NCI-H187 treated with DMSO at 0.1 percent for 48 hours (cell line): ENCODE results near the gene COMMD4.
"Not testable (repeated sequence)": the region's sequence is repeated elsewhere in the genome, so short reads cannot be mapped to it uniquely, and the experiment has no call there.

ENCODE experiments used
- DNase-seq: peaks from one replicate; lab custom pipeline; 2025; lab: John Stamatoyannopoulos, UW

Gene COMMD4

DNA sequence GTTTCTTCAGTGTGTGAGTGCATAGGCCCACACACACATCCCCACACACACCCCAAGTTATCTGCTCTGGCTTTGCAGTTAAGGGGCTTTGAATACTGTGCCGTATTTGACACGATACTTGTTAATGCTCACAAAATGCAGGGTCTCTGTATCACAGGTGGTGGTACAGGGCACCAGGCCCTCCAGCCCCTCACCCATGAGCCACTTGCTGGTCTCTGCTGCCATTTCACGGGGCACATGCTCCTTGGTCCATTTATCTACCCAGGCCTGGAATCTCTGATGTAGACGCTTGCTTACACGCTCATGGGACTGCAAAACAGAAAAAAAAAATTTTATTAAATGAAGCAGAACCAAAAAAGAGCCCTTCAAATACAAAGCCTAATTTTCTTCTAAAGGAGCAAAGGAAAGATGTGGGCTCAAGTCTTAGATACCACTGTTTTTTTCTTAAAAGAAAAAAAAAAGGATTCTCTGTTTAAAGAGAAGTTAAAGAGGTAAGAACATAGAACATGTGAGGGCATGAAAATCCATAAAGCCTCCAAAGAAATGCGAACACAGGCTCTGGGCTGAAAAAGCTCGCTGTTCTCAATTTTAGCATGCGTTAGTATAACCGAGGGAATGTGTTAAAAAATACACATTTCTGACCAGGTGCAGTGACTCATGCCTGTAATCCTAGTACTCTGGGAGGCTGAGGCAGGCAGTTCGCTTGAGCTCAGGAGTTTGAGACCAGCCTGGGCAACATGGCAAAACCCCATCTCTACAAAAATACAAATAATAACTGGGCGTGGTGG is 36.2 kb downstream of the COMMD4 start:
- no peak for DNase-seq

DNA sequence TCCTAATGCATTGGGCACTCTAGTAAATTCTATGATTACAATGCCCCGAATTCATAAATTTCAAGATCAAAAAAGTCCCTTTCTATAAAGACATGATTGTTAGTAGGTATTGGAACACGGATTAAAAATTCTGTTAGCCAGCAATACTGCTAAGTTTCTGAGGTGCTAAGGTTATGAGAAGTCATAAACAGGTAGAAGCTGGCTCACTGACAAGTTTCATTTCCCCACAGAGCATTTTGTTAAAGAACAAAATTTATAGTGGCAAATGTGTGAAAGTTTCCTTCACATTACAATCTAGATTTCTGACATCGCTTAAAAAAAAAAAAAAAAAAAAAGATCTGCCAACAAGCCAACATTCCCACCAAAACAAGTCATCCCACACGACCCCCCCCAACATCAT is 44.9 kb downstream of the COMMD4 start:
- DNase-seq = no peak

DNA sequence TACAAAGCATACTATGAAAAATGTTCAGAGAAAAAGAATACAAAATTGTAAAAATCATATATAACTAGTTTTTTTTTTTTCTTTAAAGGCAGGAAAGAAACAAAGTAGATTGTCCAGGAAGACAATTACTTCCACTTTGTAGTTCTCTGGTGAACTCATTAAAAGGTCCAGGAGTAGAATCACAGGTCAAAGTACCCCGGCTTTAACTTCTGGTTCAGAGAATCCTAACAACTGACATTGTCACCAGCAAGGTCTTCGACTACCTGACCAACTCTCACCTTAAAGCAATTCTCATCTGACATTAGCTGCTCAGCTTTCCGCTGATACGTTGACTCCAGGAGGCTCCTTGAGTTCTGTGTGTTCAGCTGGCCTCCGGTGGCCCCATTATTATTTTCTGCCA is 48.1 kb downstream of the COMMD4 start:
- DNase-seq = not testable (repeated sequence)
